DND-41 (cell line): ENCODE results near the gene ARL8A.
"Not testable (repeated sequence)": the region's sequence is repeated elsewhere in the genome, so short reads cannot be mapped to it uniquely, and the experiment has no call there.

Source experiments
- ATAC-seq: fragments of 200-7000 bp; cut with Tn5 transposase; 3 replicates; pipeline ENCODE4 v1.9.1; 2021; ENCODE audit warnings: low read depth; ENCODE audit not compliant: insufficient read depth
- DNase-seq: peaks from one replicate; pipeline ENCODE4 v3.0.0-alpha.2; 2020
- H2AFZ ChIP-seq: 2 replicates; pipeline ENCODE4 v1.6.0; 2012; ENCODE audit warnings: low read depth, low read length
- H3K27ac ChIP-seq: 2 replicates; pipeline ENCODE4 v1.5.1; 2012; ENCODE audit warnings: low read length, inconsistent platforms
- H3K27me3 ChIP-seq: fragments of 200-600 bp; sonication (generic); 2 replicates; pipeline ENCODE4 v1.6.0; 2012; ENCODE audit warnings: low read length, mild to moderate bottlenecking, inconsistent platforms; ENCODE audit not compliant: insufficient read depth, poor library complexity
- H3K36me3 ChIP-seq: 2 replicates; pipeline ENCODE4 v1.5.1; 2012; ENCODE audit warnings: low read length, inconsistent platforms; ENCODE audit not compliant: insufficient read depth
- H3K4me1 ChIP-seq: 2 replicates; pipeline ENCODE4 v1.5.1; 2012; ENCODE audit warnings: mild to moderate bottlenecking, low read length; ENCODE audit not compliant: insufficient read depth
- H3K4me2 ChIP-seq: 2 replicates; pipeline ENCODE4 v1.6.0; 2012; ENCODE audit warnings: mild to moderate bottlenecking, moderate library complexity, low read length, inconsistent platforms; ENCODE audit not compliant: insufficient read depth
- H3K4me3 ChIP-seq, 2 experiments: fragments of 200-600 bp in 1 of 2; shearing (Covaris generic) in 1 of 2; 2 replicates each; pipeline ENCODE4 v1.5.1; 2012 to 2016; ENCODE audit warnings: inconsistent platforms in 2 of 2, low read length in 2 of 2, mild to moderate bottlenecking in 2 of 2, low read depth in 1 of 2, moderate library complexity in 1 of 2
- H3K79me2 ChIP-seq: 2 replicates; pipeline ENCODE4 v1.6.0; 2012; ENCODE audit warnings: low read length, inconsistent platforms; ENCODE audit not compliant: insufficient read depth
- H3K9ac ChIP-seq: 2 replicates; pipeline ENCODE4 v1.6.0; 2012; ENCODE audit warnings: low read depth, mild to moderate bottlenecking, inconsistent platforms, low read length, moderate library complexity
- H3K9me3 ChIP-seq: 2 replicates; pipeline ENCODE4 v1.5.1; 2012; ENCODE audit warnings: low read length, moderate library complexity, mild to moderate bottlenecking, inconsistent platforms; ENCODE audit not compliant: insufficient read depth, severe bottlenecking
- H4K20me1 ChIP-seq: 2 replicates; pipeline ENCODE4 v1.6.0; 2012; ENCODE audit warnings: low read length; ENCODE audit not compliant: insufficient read depth
- CTCF ChIP-seq: IDR thresholded peaks from 2 replicates; pipeline ENCODE4 v1.5.1; 2012; ENCODE audit warnings: borderline replicate concordance, low read length, moderate library complexity, mild to moderate bottlenecking; ENCODE audit not compliant: poor library complexity, severe bottlenecking; ENCODE audit errors: extremely low read depth
- EZH2 ChIP-seq: IDR thresholded peaks from 3 replicates; pipeline ENCODE4 v1.6.1; 2012; ENCODE audit warnings: borderline replicate concordance, low read depth, mild to moderate bottlenecking, moderate library complexity, low read length, inconsistent platforms; ENCODE audit not compliant: severe bottlenecking

The ARL8A gene

GRCh38 chr1:202148391-202148790 is 3.9 kb upstream of the ARL8A start:
- Histone ChIP-seq H4K20me1 (peaks cover 4% of the 10 kb centered on the region), H3K4me1 (peaks cover 17% of the 10 kb centered on the region), H3K36me3 (peaks cover 59% of the 10 kb centered on the region), H3K4me3 (no peak overlapping the region), H3K9ac (no peak overlapping the region), H3K27ac (no peak overlapping the region), H3K27me3 (no peaks in the 10 kb centered on the region), H3K4me2 (no peak overlapping the region), H3K9me3 (no peaks in the 10 kb centered on the region), H3K79me2 (peaks cover 18% of the 10 kb centered on the region), H2AFZ (no peak overlapping the region)
- no peak for TF ChIP-seq EZH2
- no peak for TF ChIP-seq CTCF
- ATAC-seq (no peak), DNase-seq (no peak)

- Histone ChIP-seq H3K4me2 (no peak overlapping the region), H3K36me3 (peaks cover 57% of the 10 kb centered on the region), H3K79me2 (peaks cover 32% of the 10 kb centered on the region), H3K4me3 (no peak overlapping the region), H3K27ac (peak overlapping the region; percentile 12; the same call in 1 of the 2 replicates), H4K20me1 (peaks cover 18% of the 10 kb centered on the region), H2AFZ (no peak overlapping the region), H3K9ac (no peak overlapping the region), H3K27me3 (no peaks in the 10 kb centered on the region), H3K4me1 (peaks cover 31% of the 10 kb centered on the region), H3K9me3 (no peaks in the 10 kb centered on the region)
- TF ChIP-seq EZH2: no peak
- TF ChIP-seq CTCF: no peak
- DNase-seq: no peak
- no peak for ATAC-seq
Observed at GRCh38 chr1:202146993-202147392, 2.5 kb upstream of the ARL8A start.

GRCh38 chr1:202146279-202146678 is 1.7 kb upstream of the ARL8A start:
- peaks cover 32% of the 10 kb centered on the region for H3K4me1 ChIP-seq
- TF ChIP-seq EZH2 (no peak), CTCF (no peak)
- no peaks in the 10 kb centered on the region for H3K9me3 ChIP-seq
- peaks cover 19% of the 10 kb centered on the region for H4K20me1 ChIP-seq
- DNase-seq: no peak
- no peaks in the 10 kb centered on the region for H3K27me3 ChIP-seq
- H3K4me3 ChIP-seq: no peak overlapping the region
- peak overlapping the region; percentile 96; the same call in 1 of the 2 replicates for H3K9ac ChIP-seq
- ATAC-seq: no peak
- H3K4me2 ChIP-seq: 0 out of 2 replicates have a peak overlapping the region, but pooled peaks have one; percentile 89
- peaks cover 51% of the 10 kb centered on the region for H3K36me3 ChIP-seq
- no peak overlapping the region for H3K27ac ChIP-seq
- H3K79me2 ChIP-seq: peaks cover 39% of the 10 kb centered on the region
- no peak overlapping the region for H2AFZ ChIP-seq

- peaks cover 24% of the 10 kb centered on the region for H4K20me1 ChIP-seq
- H3K4me1 ChIP-seq: peaks cover 35% of the 10 kb centered on the region
- not testable (repeated sequence) for DNase-seq, ATAC-seq, H3K27ac ChIP-seq, H3K9me3 ChIP-seq, H3K27me3 ChIP-seq
- peak overlapping the region; percentile 89 for H3K4me2 ChIP-seq
- peak overlapping the region; percentile 85; the same call in 1 of the 2 replicates for H2AFZ ChIP-seq
- H3K9ac ChIP-seq: peak overlapping the region; percentile 96; the same call in 1 of the 2 replicates
- H3K79me2 ChIP-seq: peaks cover 45% of the 10 kb centered on the region
- H3K4me3 ChIP-seq: peak overlapping the region in 1 of 2 experiments; percentile 88; a peak in 2 of 4 replicates
- H3K36me3 ChIP-seq: peaks cover 48% of the 10 kb centered on the region
Observed at GRCh38 chr1:202145744-202146140, 1.2 kb upstream of the ARL8A start.
